ENCODE results near the gene KRTAP19-8. TPM values are rescaled to one million over a fixed set of nuclear protein-coding genes. Genes with fewer than 3 reads are reported as not detected.

KRTAP19-8 gene
- total RNA-seq, 1 experiment from 2014 or later: not detected

GRCh38 chr21:31043471-31043870 is 5.2 kb upstream of the KRTAP19-8 start (continued):
- TF ChIP-seq CDX4 (CRISPR knock-in tag; IDR thresholded peaks at IDR 0.05; ENCODE audit: borderline replicate concordance) (no peak), ZNF121 (CRISPR knock-in tag; IDR thresholded peaks at IDR 0.05) (no peak), NR3C1 (CRISPR knock-in tag; conservative IDR thresholded peaks at IDR 0.05; ENCODE audit: low read depth) (no peak)

GRCh38 chr21:31042080-31042464 is 3.8 kb upstream of the KRTAP19-8 start:
- CTCF ChIA-PET: interaction anchor here (1.0 to 1.1 kb wide), 2 partner anchors 43 to 44 kb away, joined by 3 to 4 read pairs; no protein-coding TSS in a partner anchor
- H3K27ac Mint-ChIP-seq: no peak overlapping the region
- TF ChIP-seq CBFB (CRISPR knock-in tag; IDR thresholded peaks at IDR 0.05; ENCODE audit: low read depth): no peak
- TF ChIP-seq ZNF281 (CRISPR knock-in tag; IDR thresholded peaks at IDR 0.05): no peak
- TF ChIP-seq RELA (CRISPR knock-in tag; IDR thresholded peaks at IDR 0.05; ENCODE audit: borderline replicate concordance): no peak
- no peak for TF ChIP-seq ZNF423 (CRISPR knock-in tag; IDR thresholded peaks at IDR 0.05)
- TF ChIP-seq E2F4 (CRISPR knock-in tag; IDR thresholded peaks at IDR 0.05; ENCODE audit: borderline replicate concordance, low read depth): no peak
- TF ChIP-seq NR2C2 (CRISPR knock-in tag; IDR thresholded peaks at IDR 0.05): no peak
- peaks cover 4% of the 10 kb centered on the region for H3K4me1 Mint-ChIP-seq
- DNase-seq (ENCODE audit: low spot score): no peak
- no peaks in the 10 kb centered on the region for H3K27me3 Mint-ChIP-seq (ENCODE audit: low read depth)
- no peak for ATAC-seq
- H3K9me3 Mint-ChIP-seq: no peaks in the 10 kb centered on the region
- no peaks in the 10 kb centered on the region for H3K36me3 Mint-ChIP-seq
- no peak overlapping the region for H3K4me3 Mint-ChIP-seq
- POLR2A ChIA-PET: no interaction called here

- Mint-ChIP-seq H3K36me3 (no peaks in the 10 kb centered on the region), H3K27me3 (ENCODE audit: low read depth) (no peaks in the 10 kb centered on the region), H3K4me1 (peaks cover 4% of the 10 kb centered on the region), H3K4me3 (no peak overlapping the region), H3K27ac (no peak overlapping the region), H3K9me3 (no peaks in the 10 kb centered on the region)
- CTCF ChIA-PET: interaction anchor here (0.9 to 1.1 kb wide), 3 partner anchors 43 to 51 kb away, joined by 3 to 4 read pairs (median 4); no protein-coding TSS in a partner anchor
- POLR2A ChIA-PET: no interaction called here
- no peak for DNase-seq (ENCODE audit: low spot score)
- peak; percentile 78 for ATAC-seq
- TF ChIP-seq ZBTB21 (CRISPR knock-in tag; IDR thresholded peaks at IDR 0.05; ENCODE audit: borderline replicate concordance): no peak
- TF ChIP-seq HMGXB4 (CRISPR knock-in tag; IDR thresholded peaks at IDR 0.05): no peak
- no peak for TF ChIP-seq ZSCAN18 (CRISPR knock-in tag; IDR thresholded peaks at IDR 0.05)
- TF ChIP-seq ZNF532 (CRISPR knock-in tag; IDR thresholded peaks at IDR 0.05; ENCODE audit: borderline replicate concordance): no peak
- TF ChIP-seq E2F1 (CRISPR knock-in tag; IDR thresholded peaks at IDR 0.05): no peak
- TF ChIP-seq IRF2 (CRISPR knock-in tag; IDR thresholded peaks at IDR 0.05; ENCODE audit: borderline replicate concordance, low read depth): no peak
Observed at GRCh38 chr21:31041295-31042079, 3.2 kb upstream of the KRTAP19-8 start.
